Mucosa of rectum (tissue), 2 donors: ENCODE data around the gene TANGO6.
"Not testable (repeated sequence)": the region's sequence is repeated elsewhere in the genome, so short reads cannot be mapped to it uniquely, and the experiment has no call there.

Experiments used
- H3K27ac ChIP-seq, 2 donors: one replicate each; pipeline ENCODE4 v1.7.0; 2013; ENCODE audit warnings: inconsistent platforms in 2 of 2, low read depth in 2 of 2, low read length in 2 of 2
- H3K27me3 ChIP-seq, 2 donors: one replicate each; pipeline ENCODE4 v1.7.0; 2013; ENCODE audit warnings: low read length in 2 of 2; ENCODE audit not compliant: control insufficient read depth in 2 of 2, insufficient read depth in 2 of 2
- H3K36me3 ChIP-seq, 2 donors: one replicate each; pipeline ENCODE4 v1.7.0; 2013; ENCODE audit warnings: low read length in 2 of 2; ENCODE audit not compliant: control insufficient read depth in 2 of 2, insufficient read depth in 2 of 2
- H3K4me1 ChIP-seq, 2 donors: one replicate each; pipeline ENCODE4 v1.7.0; 2013; ENCODE audit warnings: low read length in 2 of 2, mild to moderate bottlenecking in 1 of 2; ENCODE audit not compliant: control insufficient read depth in 2 of 2, insufficient read depth in 2 of 2
- H3K4me3 ChIP-seq, 2 donors: one replicate each; pipeline ENCODE4 v1.7.0; 2013; ENCODE audit warnings: low read length in 2 of 2
- H3K9ac ChIP-seq, 2 donors: one replicate each; pipeline ENCODE4 v1.7.0; 2013; ENCODE audit warnings: low read length in 2 of 2, low read depth in 1 of 2, mild to moderate bottlenecking in 1 of 2
- H3K9me3 ChIP-seq, 2 donors: one replicate each; pipeline ENCODE4 v1.7.0; 2013; ENCODE audit warnings: low read length in 2 of 2; ENCODE audit not compliant: control insufficient read depth in 2 of 2
- donor health status: healthy.
- donor health status: Normal muscosa, but diverticular disease.

Gene TANGO6

DNA sequence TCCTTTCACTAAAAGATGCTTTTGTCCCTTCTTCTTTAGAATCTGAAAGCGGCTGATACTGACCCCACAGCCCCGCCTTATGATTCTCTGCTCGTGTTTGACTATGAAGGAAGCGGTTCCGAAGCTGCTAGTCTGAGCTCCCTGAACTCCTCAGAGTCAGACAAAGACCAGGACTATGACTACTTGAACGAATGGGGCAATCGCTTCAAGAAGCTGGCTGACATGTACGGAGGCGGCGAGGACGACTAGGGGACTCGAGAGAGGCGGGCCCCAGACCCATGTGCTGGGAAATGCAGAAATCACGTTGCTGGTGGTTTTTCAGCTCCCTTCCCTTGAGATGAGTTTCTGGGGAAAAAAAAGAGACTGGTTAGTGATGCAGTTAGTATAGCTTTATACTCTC, 10.1 kb upstream of the TANGO6 start:
- no peak overlapping the region for H3K9ac ChIP-seq
- H3K4me1 ChIP-seq = no peaks in the 10 kb centered on the region
- no peaks in the 10 kb centered on the region for H3K9me3 ChIP-seq
- no peaks in the 10 kb centered on the region for H3K27me3 ChIP-seq
- H3K4me3 ChIP-seq = no peak overlapping the region
- H3K27ac ChIP-seq = no peak overlapping the region
- H3K36me3 ChIP-seq = peaks cover 34 to 37% of the 10 kb centered on the region in 2 donors

DNA sequence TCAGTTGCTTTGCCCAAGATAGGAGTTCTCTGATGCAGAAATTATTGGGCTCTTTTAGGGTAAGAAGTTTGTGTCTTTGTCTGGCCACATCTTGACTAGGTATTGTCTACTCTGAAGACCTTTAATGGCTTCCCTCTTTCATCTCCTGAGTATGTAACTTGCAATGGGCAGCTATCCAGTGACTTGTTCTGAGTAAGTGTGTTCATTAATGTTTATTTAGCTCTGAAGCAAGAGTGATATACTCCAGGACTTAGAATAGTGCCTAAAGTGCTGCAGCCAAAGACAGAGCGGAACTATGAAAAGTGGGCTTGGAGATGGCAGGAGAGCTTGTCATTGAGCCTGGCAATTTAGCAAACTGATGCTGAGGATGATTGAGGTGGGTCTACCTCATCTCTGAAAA, 8.8 kb upstream of the TANGO6 start:
- Histone ChIP-seq H3K4me3 (no peak overlapping the region), H3K9ac (no peak overlapping the region), H3K27me3 (no peaks in the 10 kb centered on the region), H3K36me3 (peaks cover 21 to 27% of the 10 kb centered on the region in 2 donors), H3K27ac (no peak overlapping the region), H3K9me3 (no peaks in the 10 kb centered on the region), H3K4me1 (peaks cover 0 to under 1% of the 10 kb centered on the region in 2 donors)

- Histone ChIP-seq H3K4me1 (peaks cover 4 to 6% of the 10 kb centered on the region in 2 donors), H3K9ac (no peak overlapping the region), H3K36me3 (peaks cover 12 to 24% of the 10 kb centered on the region in 2 donors), H3K9me3 (no peaks in the 10 kb centered on the region), H3K27me3 (no peaks in the 10 kb centered on the region), H3K27ac (no peak overlapping the region), H3K4me3 (no peak overlapping the region)
These were observed 7.4 kb upstream of the TANGO6 start for GRCh38 chr16:68835970-68836369.

GRCh38 chr16:68839831-68840230, 3.5 kb upstream of the TANGO6 start:
- Histone ChIP-seq H3K4me1 (peaks cover 7 to 15% of the 10 kb centered on the region in 2 donors), H3K4me3 (no peak overlapping the region), H3K9me3 (no peaks in the 10 kb centered on the region), H3K27ac (no peak overlapping the region), H3K36me3 (peaks cover under 1 to 6% of the 10 kb centered on the region in 2 donors), H3K9ac (no peak overlapping the region), H3K27me3 (no peaks in the 10 kb centered on the region)

DNA sequence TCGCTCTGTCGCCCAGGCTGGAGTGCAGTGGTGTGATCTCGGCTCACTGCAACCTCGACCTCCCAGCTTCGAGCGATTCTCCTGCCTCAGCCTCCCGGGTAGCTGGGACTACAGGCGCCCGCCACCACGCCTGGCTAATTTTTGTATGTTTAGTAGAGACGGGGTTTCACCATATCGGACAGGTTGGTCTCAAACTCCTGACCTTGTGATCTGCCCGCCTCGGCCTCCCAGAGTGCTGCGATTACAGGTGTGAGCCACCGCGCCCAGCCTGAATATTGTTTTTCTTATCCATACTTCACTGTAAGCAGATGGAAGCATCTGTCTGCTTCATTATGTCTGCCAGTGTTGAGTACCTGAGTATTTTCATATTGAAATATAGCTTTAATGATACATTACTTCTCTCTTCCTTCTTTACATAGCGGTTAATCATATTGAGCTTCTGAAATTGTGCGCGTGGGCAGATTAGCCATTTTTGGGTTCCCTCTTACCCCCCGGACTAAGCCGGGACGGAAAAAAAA, 308 bp upstream of the TANGO6 start:
- H3K9me3 ChIP-seq, H3K27me3 ChIP-seq, H3K36me3 ChIP-seq: not testable (repeated sequence)
- Histone ChIP-seq H3K4me1 (peaks cover 7 to 15% of the 10 kb centered on the region in 2 donors), H3K27ac (peak overlapping the region; percentile 61 to 77), H3K9ac (peak overlapping the region; percentile 80 to 82), H3K4me3 (peak overlapping the region; percentile 77 to 88)

- Histone ChIP-seq H3K9ac (peak overlapping the region; percentile 80 to 82), H3K27me3 (no peaks in the 10 kb centered on the region), H3K36me3 (no peaks in the 10 kb centered on the region), H3K4me3 (peak overlapping the region; percentile 77 to 88), H3K27ac (no peak overlapping the region), H3K4me1 (peaks cover 7 to 15% of the 10 kb centered on the region in 2 donors), H3K9me3 (no peaks in the 10 kb centered on the region)
These were observed 857 bp downstream of the TANGO6 start for GRCh38 chr16:68844211-68844564.

GRCh38 chr16:68848786-68849185, 5.5 kb downstream of the TANGO6 start:
- Histone ChIP-seq H3K4me1 (peaks cover 3 to 5% of the 10 kb centered on the region in 2 donors), H3K9ac (no peak overlapping the region)

DNA sequence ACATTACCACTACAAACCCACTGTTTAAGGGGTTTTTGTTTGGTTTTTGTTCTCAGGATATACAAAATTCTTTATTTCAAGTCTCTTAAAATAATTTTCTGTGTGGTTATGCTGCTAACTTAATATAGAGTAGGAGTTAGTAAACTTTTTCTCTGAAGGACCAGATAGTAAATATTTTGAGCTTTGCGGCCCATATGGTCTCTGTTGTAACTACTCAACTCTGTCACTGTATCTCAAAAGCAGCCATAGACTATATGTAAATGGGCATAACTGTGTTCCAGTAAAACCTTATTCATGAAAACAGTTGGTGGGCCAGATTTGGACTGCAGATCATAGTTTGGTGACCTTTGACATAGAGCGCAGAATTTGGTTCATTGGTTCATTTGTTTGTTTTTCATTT, 7.2 kb downstream of the TANGO6 start:
- H3K4me3 ChIP-seq = no peak overlapping the region
- no peaks in the 10 kb centered on the region for H3K27me3 ChIP-seq
- H3K4me1 ChIP-seq = no peaks in the 10 kb centered on the region
- H3K27ac ChIP-seq = no peak overlapping the region
- no peaks in the 10 kb centered on the region for H3K9me3 ChIP-seq
- H3K9ac ChIP-seq = no peak overlapping the region
- no peaks in the 10 kb centered on the region for H3K36me3 ChIP-seq

More at GRCh38 chr16:68848786-68849185, 5.5 kb downstream of the TANGO6 start:
- H3K4me3 ChIP-seq = no peak overlapping the region
- no peaks in the 10 kb centered on the region for H3K9me3 ChIP-seq
- H3K36me3 ChIP-seq = no peaks in the 10 kb centered on the region
- H3K27ac ChIP-seq = no peak overlapping the region
- no peaks in the 10 kb centered on the region for H3K27me3 ChIP-seq

- Histone ChIP-seq H3K27ac (no peak overlapping the region), H3K9ac (no peak overlapping the region), H3K9me3 (no peaks in the 10 kb centered on the region), H3K36me3 (no peaks in the 10 kb centered on the region), H3K4me1 (no peaks in the 10 kb centered on the region), H3K4me3 (no peak overlapping the region), H3K27me3 (no peaks in the 10 kb centered on the region)
These were observed 8.3 kb downstream of the TANGO6 start for GRCh38 chr16:68851601-68852000.

GRCh38 chr16:68857479-68857878, 14.1 kb downstream of the TANGO6 start:
- no peak overlapping the region for H3K4me3 ChIP-seq
- no peak overlapping the region for H3K27ac ChIP-seq
- H3K4me1 ChIP-seq = no peaks in the 10 kb centered on the region
- no peaks in the 10 kb centered on the region for H3K27me3 ChIP-seq
- H3K36me3 ChIP-seq = peaks cover 0 to 14% of the 10 kb centered on the region in 2 donors
- no peaks in the 10 kb centered on the region for H3K9me3 ChIP-seq
- H3K9ac ChIP-seq = no peak overlapping the region

DNA sequence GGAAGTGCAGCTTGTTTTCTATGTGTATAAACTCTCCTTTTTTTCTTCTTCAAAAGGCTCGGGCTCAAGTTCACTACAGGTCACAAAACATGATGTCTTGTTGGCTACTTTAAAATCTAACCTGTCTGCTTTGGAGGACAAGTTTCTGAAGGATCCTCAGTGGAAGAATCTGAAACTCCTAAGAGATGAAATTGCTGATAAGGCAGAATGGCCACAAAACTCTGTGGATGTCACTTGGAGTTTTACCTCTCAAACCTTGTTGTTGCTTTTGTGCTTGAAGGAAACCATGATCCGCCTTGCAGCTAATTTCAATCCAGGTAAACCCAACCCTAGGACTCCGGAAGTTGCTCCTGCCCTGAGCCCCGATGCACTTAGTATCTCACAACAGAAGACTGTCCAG, 16.5 kb downstream of the TANGO6 start:
- H3K4me1 ChIP-seq = no peaks in the 10 kb centered on the region
- no peak overlapping the region for H3K4me3 ChIP-seq
- H3K27ac ChIP-seq = no peak overlapping the region
- H3K9me3 ChIP-seq = no peaks in the 10 kb centered on the region
- H3K36me3 ChIP-seq = peaks cover 0 to 23% of the 10 kb centered on the region in 2 donors
- no peaks in the 10 kb centered on the region for H3K27me3 ChIP-seq
- H3K9ac ChIP-seq = no peak overlapping the region
